Subcutaneous abdominal adipose tissue (tissue), 5 donors: Measurements from ENCODE around the gene PKP4.

Experiments used
- H3K27ac ChIP-seq: one replicate; pipeline ENCODE4 v1.7.0; 2013; ENCODE audit warnings: low read depth, mild to moderate bottlenecking, inconsistent platforms, low read length, moderate library complexity
- H3K27me3 ChIP-seq, 5 donors: one replicate each; pipeline ENCODE4 v1.7.0; 2013; ENCODE audit warnings: low read length in 5 of 5, inconsistent platforms in 1 of 5; ENCODE audit not compliant: control insufficient read depth in 5 of 5, insufficient read depth in 4 of 5
- H3K36me3 ChIP-seq, 5 donors: one replicate each; pipeline ENCODE4 v1.7.0; 2013; ENCODE audit warnings: low read length in 5 of 5; ENCODE audit not compliant: control insufficient read depth in 5 of 5, insufficient read depth in 5 of 5
- H3K4me1 ChIP-seq, 5 donors: one replicate each; pipeline ENCODE4 v1.7.0; 2013; ENCODE audit warnings: low read length in 5 of 5, mild to moderate bottlenecking in 3 of 5, moderate library complexity in 1 of 5; ENCODE audit not compliant: control insufficient read depth in 5 of 5, insufficient read depth in 5 of 5
- H3K4me3 ChIP-seq, 5 donors: one replicate each; pipeline ENCODE4 v1.7.0; 2013; ENCODE audit warnings: low read length in 5 of 5, low read depth in 1 of 5
- H3K9ac ChIP-seq, 5 donors: one replicate each; pipeline ENCODE4 v1.7.0; 2013; ENCODE audit warnings: low read length in 5 of 5, mild to moderate bottlenecking in 4 of 5, moderate library complexity in 3 of 5
- H3K9me3 ChIP-seq, 5 donors: one replicate each; pipeline ENCODE4 v1.7.0; 2013; ENCODE audit warnings: low read length in 5 of 5; ENCODE audit not compliant: control insufficient read depth in 5 of 5
- donor health status: healthy.
- donor health status: healthy.
- donor health status: healthy.
- donor health status: healthy.
- donor health status: healthy.

Gene PKP4

GRCh38 chr2:158507141-158507540, 50.4 kb downstream of the PKP4 start:
- Histone ChIP-seq H3K4me3 (no peak overlapping the region), H3K27me3 (no peaks in the 10 kb centered on the region), H3K36me3 (no peaks in the 10 kb centered on the region), H3K27ac (no peak overlapping the region), H3K9me3 (no peaks in the 10 kb centered on the region), H3K9ac (no peak overlapping the region), H3K4me1 (peaks cover 0 to 13% (median 0%) of the 10 kb centered on the region in 5 donors)

GRCh38 chr2:158507679-158508078, 50.9 kb downstream of the PKP4 start:
- no peaks in the 10 kb centered on the region for H3K27me3 ChIP-seq
- no peak overlapping the region for H3K27ac ChIP-seq
- no peaks in the 10 kb centered on the region for H3K36me3 ChIP-seq
- H3K9me3 ChIP-seq = no peaks in the 10 kb centered on the region
- H3K4me1 ChIP-seq = peaks cover 0 to 10% (median 0%) of the 10 kb centered on the region in 5 donors
- no peak overlapping the region for H3K9ac ChIP-seq
- H3K4me3 ChIP-seq = no peak overlapping the region

- H3K4me3 ChIP-seq = no peak overlapping the region
- no peaks in the 10 kb centered on the region for H3K27me3 ChIP-seq
- no peak overlapping the region for H3K27ac ChIP-seq
- peaks cover 0 to 10% (median 0%) of the 10 kb centered on the region in 5 donors for H3K4me1 ChIP-seq
- no peaks in the 10 kb centered on the region for H3K9me3 ChIP-seq
- peaks cover 0 to 4% (median 0%) of the 10 kb centered on the region in 5 donors for H3K36me3 ChIP-seq
- H3K9ac ChIP-seq = no peak overlapping the region
Measured at GRCh38 chr2:158509928-158510797, 53.4 kb downstream of the PKP4 start.

- Histone ChIP-seq H3K9me3 (no peaks in the 10 kb centered on the region), H3K4me3 (no peak overlapping the region), H3K27me3 (no peaks in the 10 kb centered on the region), H3K9ac (no peak overlapping the region), H3K36me3 (peaks cover 0 to 4% (median 0%) of the 10 kb centered on the region in 5 donors), H3K27ac (no peak overlapping the region), H3K4me1 (peaks cover 0 to 10% (median 0%) of the 10 kb centered on the region in 5 donors)
Measured at GRCh38 chr2:158510887-158511286, 54.1 kb downstream of the PKP4 start.

GRCh38 chr2:158511706-158512105, 55.0 kb downstream of the PKP4 start:
- no peak overlapping the region for H3K9ac ChIP-seq
- H3K36me3 ChIP-seq = peaks cover 0 to 4% (median 0%) of the 10 kb centered on the region in 5 donors
- no peaks in the 10 kb centered on the region for H3K27me3 ChIP-seq
- H3K9me3 ChIP-seq = no peaks in the 10 kb centered on the region
- H3K4me1 ChIP-seq = peaks cover 0 to 10% (median 0%) of the 10 kb centered on the region in 5 donors
- H3K4me3 ChIP-seq = no peak overlapping the region
- no peak overlapping the region for H3K27ac ChIP-seq

GRCh38 chr2:158512323-158512722, 55.6 kb downstream of the PKP4 start:
- H3K9me3 ChIP-seq = no peaks in the 10 kb centered on the region
- H3K36me3 ChIP-seq = peaks cover 0 to 4% (median 0%) of the 10 kb centered on the region in 5 donors
- H3K4me3 ChIP-seq = no peak overlapping the region
- no peak overlapping the region for H3K27ac ChIP-seq
- no peak overlapping the region for H3K9ac ChIP-seq
- H3K4me1 ChIP-seq = peaks cover 0 to 7% (median 0%) of the 10 kb centered on the region in 5 donors
- H3K27me3 ChIP-seq = no peaks in the 10 kb centered on the region

GRCh38 chr2:158513841-158514240, 57.1 kb downstream of the PKP4 start:
- no peak overlapping the region for H3K27ac ChIP-seq
- H3K4me1 ChIP-seq = peaks cover 0 to 8% (median 0%) of the 10 kb centered on the region in 5 donors
- H3K9me3 ChIP-seq = no peaks in the 10 kb centered on the region
- H3K36me3 ChIP-seq = peaks cover 0 to 4% (median 0%) of the 10 kb centered on the region in 5 donors
- H3K9ac ChIP-seq = no peak overlapping the region
- no peak overlapping the region for H3K4me3 ChIP-seq
- no peaks in the 10 kb centered on the region for H3K27me3 ChIP-seq

GRCh38 chr2:158518084-158518483, 61.3 kb downstream of the PKP4 start:
- Histone ChIP-seq H3K27ac (no peak overlapping the region), H3K9ac (no peak overlapping the region), H3K27me3 (no peaks in the 10 kb centered on the region), H3K9me3 (no peaks in the 10 kb centered on the region), H3K36me3 (peaks cover 0 to 4% (median 0%) of the 10 kb centered on the region in 5 donors), H3K4me3 (no peak overlapping the region), H3K4me1 (peaks cover 0 to 5% (median 0%) of the 10 kb centered on the region in 5 donors)

- Histone ChIP-seq H3K27me3 (no peaks in the 10 kb centered on the region), H3K4me3 (no peak overlapping the region), H3K27ac (no peak overlapping the region), H3K9ac (no peak overlapping the region), H3K4me1 (peaks cover 0 to 5% (median 0%) of the 10 kb centered on the region in 5 donors), H3K36me3 (peaks cover 0 to 2% (median 0%) of the 10 kb centered on the region in 5 donors), H3K9me3 (no peaks in the 10 kb centered on the region)
Measured at GRCh38 chr2:158519481-158519880, 62.7 kb downstream of the PKP4 start.
